GM12875 (cell line): ENCODE data around the gene MYO9A.

ENCODE experiments used
- H3K4me3 ChIP-seq: one replicate; pipeline ENCODE4 v1.5.1; 2011; ENCODE audit warnings: low read depth, low read length, control low read depth
- TF ChIP-seq, protein P1 (sequence below): IDR thresholded peaks from 2 replicates; pipeline ENCODE4 v1.5.1; 2011; ENCODE audit warnings: low read depth, mild to moderate bottlenecking, control low read depth, inconsistent platforms, low read length, moderate library complexity, borderline replicate concordance; ENCODE audit not compliant: insufficient read depth

Gene MYO9A

DNA sequence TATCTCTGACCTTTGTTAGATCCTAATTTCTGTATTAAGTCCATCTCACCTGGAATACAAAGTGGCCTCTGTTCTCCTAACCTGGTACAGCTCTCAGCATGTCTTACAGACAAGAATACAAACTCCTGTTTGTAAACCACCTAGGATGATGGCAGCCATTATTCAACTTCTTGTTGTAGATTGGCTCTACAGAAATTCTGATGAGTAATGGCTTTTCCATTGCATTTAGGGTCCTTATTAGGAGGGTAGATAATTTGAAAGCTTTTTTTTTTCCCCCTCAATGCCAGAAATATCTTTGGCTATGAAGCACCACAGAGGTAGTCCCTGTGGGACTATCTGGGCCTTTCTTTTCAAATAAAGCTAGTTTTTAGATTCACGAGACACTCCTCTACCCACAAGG is 297.8 kb downstream of the MYO9A start:
- H3K4me3 ChIP-seq, result no peak overlapping the region
- TF ChIP-seq, protein P1, sequence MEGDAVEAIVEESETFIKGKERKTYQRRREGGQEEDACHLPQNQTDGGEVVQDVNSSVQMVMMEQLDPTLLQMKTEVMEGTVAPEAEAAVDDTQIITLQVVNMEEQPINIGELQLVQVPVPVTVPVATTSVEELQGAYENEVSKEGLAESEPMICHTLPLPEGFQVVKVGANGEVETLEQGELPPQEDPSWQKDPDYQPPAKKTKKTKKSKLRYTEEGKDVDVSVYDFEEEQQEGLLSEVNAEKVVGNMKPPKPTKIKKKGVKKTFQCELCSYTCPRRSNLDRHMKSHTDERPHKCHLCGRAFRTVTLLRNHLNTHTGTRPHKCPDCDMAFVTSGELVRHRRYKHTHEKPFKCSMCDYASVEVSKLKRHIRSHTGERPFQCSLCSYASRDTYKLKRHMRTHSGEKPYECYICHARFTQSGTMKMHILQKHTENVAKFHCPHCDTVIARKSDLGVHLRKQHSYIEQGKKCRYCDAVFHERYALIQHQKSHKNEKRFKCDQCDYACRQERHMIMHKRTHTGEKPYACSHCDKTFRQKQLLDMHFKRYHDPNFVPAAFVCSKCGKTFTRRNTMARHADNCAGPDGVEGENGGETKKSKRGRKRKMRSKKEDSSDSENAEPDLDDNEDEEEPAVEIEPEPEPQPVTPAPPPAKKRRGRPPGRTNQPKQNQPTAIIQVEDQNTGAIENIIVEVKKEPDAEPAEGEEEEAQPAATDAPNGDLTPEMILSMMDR, result no peak

DNA sequence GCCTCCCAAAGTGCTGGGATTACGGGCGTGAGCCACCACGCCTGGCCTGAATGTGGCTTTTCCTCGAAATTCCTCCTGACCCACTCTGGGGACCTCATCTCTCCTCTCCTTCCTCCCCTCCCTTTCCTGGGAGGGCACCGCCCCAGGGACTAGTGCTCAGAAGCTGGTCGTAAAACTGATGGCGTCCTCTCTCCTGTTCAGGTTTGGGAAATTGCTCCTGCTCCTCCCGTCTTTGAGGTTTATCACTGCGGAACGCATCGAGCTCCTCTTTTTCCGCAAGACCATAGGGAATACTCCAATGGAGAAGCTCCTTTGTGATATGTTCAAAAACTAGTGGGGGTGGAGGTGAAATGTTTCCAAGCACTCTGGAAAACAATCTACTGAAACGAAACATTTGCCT is 300.6 kb downstream of the MYO9A start:
- no peak overlapping the region for H3K4me3 ChIP-seq
- TF ChIP-seq, protein P1, result no peak

DNA sequence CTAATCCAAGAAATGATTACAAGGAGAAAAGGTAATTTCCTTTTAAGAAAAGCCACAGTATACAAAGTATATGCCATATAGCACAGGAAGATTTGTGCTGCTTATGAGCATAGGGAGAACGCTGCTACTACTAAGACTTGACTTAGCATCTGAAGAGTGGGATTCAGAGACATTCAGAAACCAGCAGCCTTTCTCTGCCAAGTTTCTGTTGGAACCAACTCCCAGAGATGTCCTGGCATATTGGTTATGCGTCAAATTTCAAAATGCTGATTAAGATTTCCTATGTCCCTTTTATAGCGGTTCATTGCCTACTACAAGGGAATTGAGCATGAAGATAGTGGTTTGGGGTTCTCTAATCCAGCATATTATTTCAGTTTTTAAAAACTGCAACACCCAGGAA is 302.6 kb downstream of the MYO9A start:
- H3K4me3 ChIP-seq, result no peak overlapping the region
- TF ChIP-seq, protein P1, result no peak

DNA sequence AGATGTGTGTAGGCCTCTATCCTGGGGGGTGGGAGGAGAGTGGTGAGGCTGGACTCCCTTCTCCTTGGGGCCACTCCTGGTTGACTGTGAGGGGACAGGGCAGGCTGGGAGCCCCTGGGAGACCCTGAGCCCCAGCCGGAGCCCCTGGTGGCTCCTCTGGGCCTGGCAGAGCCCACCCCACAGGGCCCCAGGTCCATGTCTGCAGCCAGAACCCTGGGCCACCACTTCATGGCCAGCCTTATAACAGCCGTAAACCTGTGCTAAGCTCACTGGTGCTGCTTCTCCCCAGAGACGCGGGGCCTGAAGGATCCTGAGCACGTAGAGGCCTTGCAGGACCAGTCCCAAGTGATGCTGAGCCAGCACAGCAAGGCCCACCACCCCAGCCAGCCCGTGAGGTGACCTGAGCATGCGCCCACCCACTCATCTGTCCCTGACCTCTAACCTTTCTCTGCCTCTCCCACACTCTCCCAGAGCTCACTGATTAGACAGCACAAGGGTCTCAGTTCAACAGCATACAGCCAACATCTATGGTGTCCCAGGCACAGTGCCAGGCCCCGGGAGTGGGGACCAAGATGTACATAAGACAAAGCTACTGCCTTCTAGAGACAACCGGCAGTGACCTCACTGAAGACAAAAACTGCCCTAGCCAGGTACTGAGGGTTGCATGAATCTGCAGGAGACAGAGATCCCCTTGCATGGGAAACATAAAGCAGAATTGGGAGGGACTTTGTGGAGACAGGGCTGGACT is 304.1 kb downstream of the MYO9A start:
- H3K4me3 ChIP-seq, result no peak overlapping the region
- TF ChIP-seq, protein P1, result no peak

DNA sequence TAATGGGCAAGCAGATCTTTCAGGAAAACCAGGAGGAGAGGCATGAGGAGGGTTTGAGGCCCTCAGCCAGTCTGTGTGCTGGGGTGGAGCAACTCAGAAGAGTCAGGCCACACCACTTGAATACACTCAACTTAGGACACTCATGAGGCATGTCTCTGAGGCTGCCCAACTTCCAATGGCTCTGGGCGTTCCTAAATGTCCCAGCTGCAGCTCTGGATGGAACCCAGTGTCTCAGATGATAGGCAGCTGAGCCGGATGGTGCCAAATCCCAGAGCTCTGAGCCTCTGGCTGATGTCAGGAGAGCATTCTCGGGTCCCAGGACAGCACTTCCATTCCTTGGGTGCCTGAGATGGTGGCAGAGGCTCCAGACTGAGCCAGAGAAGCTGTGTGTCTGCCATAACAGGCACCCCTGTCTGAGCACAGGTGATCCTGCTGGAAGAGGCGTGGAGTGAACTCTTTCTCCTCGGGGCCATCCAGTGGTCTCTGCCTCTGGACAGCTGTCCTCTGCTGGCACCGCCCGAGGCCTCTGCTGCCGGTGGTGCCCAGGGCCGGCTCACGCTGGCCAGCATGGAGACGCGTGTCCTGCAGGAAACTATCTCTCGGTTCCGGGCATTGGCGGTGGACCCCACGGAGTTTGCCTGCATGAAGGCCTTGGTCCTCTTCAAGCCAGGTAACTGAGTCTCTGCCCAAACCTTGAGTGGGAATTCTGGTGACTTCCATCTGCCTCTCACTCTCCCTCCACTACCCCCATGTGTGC is 304.8 kb downstream of the MYO9A start:
- H3K4me3 ChIP-seq, result no peak overlapping the region

DNA sequence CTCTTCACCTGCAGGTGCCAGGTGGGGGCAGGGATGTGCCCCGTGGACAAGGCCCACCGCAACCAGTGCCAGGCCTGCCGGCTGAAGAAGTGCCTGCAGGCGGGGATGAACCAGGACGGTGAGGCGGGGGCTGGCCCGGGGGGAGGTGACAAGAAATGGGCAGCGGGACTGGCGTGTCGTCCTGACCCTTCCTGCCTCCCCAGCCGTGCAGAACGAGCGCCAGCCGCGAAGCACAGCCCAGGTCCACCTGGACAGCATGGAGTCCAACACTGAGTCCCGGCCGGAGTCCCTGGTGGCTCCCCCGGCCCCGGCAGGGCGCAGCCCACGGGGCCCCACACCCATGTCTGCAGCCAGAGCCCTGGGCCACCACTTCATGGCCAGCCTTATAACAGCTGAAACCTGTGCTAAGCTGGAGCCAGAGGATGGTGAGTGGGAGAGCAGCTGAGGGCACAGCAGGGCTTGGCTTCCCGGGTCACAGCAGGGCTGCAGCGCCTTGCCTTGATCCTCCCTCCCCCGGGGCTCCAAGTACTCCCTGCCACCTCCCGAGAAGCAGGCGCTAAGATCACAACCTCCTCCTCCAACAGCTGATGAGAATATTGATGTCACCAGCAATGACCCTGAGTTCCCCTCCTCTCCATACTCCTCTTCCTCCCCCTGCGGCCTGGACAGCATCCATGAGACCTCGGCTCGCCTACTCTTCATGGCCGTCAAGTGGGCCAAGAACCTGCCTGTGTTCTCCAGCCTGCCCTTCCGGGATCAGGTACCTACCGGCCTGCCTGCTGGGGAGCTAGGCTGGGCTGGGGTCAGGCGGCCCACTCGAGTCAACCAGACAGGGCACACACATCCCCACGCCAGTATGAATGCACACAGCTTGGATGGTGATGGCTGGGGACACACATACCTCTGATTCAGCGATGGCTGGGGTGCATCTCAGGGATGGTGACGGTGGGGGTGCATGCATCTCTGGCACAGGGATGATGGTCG is 305.9 kb downstream of the MYO9A start:
- TF ChIP-seq, protein P1, result no peak
- H3K4me3 ChIP-seq, result no peak overlapping the region

More for the DNA sequence above, 304.8 kb downstream of the MYO9A start:
- TF ChIP-seq, protein P1, result no peak
